CD4-positive, alpha-beta T cell treated with Interleukin-4 for 4 hours (primary cell): ENCODE results near the gene AUTS2.

Source experiments
- DNase-seq: peaks from one replicate; pipeline ENCODE4 v3.0.0-alpha.2; 2020

Gene AUTS2

DNA sequence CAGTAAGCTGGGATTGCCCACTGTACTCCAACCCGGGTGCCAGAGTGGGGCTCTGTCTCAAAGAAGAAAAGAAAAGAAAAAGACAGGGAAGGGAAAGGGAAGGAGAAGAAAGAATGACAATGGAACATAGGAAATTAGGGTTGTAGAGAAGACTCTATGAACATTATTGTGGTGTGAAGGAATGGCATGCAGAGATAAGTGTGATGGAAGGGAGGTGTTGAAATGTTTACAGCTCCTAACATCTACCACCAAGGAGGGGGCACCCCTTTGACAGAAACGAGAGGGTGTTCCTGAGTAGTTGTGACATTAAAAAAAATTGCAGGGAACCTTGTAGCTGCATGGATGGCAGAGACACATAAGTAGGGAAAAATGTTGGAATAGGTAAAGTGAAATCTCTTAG lies 27.5 kb downstream of the AUTS2 start:
- DNase-seq, result no peak

DNA sequence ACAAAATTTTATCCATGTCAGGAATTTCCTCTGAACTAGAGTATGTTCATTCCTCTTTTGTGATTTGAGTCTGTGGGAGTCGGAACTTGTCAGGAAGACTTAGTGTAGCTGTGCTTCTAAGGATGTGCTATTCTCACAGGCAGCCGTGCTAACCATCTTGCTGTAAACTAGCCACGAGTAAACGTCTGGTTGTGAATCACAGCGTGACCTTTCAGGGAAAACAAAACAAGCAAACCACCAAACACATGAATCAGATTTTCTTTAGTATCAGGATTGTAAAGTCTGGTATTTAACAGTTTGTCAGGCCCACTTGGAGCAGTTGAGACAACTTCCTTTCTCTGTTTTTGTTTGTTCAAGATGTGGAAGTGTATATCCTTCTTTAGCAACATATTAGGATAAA lies 32.0 kb downstream of the AUTS2 start:
- no peak for DNase-seq

- no peak for DNase-seq
Observed at GRCh38 chr7:69631131-69631530, 32.9 kb downstream of the AUTS2 start.

DNA sequence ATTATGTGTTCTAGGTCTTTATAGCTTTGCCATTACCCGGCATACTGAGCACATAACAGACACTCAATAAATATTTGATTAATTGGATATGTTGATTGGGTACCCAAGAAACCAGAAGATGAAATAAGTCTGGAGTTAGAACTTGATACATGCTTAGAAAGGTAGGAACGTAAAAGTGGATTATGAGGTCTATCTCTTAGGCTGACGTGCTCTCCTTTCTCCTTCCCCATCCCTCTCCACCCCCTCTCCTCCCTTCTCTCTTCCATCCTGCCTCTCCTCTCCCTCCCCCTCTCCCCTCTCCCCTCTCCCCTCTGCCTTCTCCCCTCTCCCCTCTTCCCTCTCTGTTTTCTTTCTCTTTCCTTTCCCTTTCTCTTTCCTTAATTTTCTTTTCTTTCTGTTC lies 34.0 kb downstream of the AUTS2 start:
- no peak for DNase-seq

DNA sequence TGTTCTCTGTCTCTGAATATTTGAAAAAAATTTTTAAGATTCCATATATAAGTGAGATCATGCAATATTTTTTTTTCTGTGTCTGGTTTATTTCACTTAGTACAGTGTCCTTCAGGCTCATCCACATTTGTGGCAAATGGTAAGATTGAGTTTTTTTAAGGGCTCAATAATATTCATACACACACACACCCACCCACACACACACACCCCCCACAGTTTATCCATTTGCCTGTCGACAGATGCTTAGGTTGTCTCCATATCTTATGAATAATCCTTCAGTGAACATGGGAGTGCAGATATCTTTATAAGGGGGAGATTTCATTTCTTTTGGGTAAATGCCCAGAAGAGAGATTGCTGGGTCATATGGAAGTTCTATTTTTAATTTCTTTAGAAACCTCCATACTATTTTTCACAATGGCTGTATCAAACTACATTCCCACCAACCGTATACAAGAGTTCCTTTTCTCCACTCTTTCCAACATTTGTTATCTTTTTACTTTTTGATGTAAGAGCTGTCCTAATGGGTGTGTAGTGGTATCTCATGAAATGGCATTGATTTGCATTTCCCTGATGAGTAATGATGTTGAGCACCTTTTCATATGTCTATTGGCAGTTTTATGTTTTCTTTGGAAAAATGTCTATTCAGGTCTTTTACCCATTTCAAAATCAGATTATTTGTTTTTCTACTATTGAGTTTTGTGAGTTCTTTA lies 35.0 kb downstream of the AUTS2 start:
- DNase-seq, result no peak

GRCh38 chr7:69635555-69636185 lies 37.4 kb downstream of the AUTS2 start:
- DNase-seq, result no peak

DNA sequence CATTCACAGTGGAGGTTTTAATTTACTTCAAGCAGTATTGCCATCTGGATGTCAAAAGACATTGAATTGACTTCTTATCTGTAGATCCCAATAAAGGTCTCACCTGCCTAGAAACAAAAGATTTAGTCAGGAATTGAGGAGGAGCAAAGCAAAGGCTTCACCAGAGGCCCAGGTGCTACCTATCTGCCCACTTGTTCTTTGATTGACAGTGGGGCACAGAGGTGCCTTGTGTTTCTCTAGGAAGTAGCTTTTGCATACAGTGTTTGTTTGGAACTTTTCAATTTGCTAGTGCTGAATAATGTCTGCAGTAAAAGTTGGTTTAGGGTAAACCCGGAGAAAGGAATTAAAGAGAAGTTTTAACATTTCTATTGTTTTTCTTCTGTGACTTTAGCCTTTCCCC lies 40.4 kb downstream of the AUTS2 start:
- DNase-seq, result no peak

- DNase-seq, result no peak
Observed at GRCh38 chr7:69640216-69640615, 41.9 kb downstream of the AUTS2 start.

DNA sequence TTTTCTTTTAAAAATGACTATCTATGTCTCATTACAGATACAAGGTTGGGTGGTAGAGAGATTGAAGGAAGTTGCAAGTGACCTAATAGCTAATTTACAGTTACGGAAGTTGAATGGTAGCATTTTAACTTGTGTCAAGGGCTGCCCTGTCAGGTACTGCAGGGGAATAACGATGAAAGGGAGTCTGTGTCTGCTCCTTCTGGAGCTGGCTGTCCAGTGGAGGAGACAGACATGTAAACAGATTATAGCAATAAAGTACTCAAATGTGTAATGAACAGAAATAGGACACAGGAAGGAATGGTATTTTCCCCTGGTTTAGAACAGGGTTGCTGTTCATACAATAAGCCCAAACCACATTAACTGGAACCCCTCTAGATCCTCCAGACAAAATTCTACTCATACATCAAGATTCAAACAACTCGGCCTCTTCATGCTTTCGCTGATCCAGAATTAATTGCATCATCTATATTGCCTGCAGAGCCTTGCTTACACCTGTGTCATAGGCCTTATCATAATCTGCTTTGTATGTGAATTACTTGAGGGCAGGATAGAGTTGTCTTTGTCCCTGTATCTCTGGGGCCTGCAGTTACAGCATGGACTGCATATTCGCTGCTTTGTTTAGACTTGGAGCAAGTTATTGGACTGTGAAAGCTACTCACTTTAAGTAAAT lies 42.8 kb downstream of the AUTS2 start:
- no peak for DNase-seq

DNA sequence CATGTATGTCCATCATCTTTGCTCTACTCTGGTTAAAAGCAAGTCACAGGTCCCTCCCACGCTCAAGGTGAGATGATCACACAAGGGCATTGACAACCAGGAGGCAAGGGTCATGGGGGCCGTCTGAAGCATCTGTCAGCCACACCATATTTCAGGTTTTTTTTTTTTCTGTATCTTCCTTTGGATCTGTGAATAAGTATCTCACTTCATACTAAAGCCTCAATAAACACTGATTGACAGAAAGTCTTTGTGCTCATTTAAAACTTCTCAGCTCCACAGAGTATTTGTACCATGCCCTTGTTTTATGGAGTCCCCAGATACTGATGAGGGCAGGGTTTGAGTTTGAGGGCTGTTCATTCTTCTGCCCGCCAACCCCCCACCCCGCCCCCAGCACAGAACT lies 45.0 kb downstream of the AUTS2 start:
- no peak for DNase-seq

- no peak for DNase-seq
Observed at GRCh38 chr7:69643708-69644445, 45.6 kb downstream of the AUTS2 start.

DNA sequence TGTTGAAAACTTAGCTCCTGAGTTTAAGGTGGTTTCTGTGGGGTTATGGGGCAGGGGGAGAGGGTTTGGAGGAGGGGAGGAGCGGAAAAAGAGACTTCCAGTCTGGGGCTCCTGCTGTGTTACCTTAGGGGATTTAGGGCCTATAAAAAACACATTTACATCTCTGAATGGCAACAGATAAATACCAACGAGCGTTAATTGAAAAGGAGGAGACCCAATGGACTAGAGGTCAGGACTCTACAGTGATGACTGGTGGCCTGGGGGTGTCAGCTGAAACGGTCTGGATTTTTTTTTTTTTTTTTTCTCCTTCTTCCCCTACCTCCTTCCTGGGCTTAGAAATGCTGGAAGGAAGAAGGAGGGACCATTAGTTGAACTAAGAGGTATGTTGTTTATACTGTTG lies 47.4 kb downstream of the AUTS2 start:
- no peak for DNase-seq

GRCh38 chr7:69651101-69651590 lies 52.9 kb downstream of the AUTS2 start:
- peak; percentile 7 for DNase-seq

DNA sequence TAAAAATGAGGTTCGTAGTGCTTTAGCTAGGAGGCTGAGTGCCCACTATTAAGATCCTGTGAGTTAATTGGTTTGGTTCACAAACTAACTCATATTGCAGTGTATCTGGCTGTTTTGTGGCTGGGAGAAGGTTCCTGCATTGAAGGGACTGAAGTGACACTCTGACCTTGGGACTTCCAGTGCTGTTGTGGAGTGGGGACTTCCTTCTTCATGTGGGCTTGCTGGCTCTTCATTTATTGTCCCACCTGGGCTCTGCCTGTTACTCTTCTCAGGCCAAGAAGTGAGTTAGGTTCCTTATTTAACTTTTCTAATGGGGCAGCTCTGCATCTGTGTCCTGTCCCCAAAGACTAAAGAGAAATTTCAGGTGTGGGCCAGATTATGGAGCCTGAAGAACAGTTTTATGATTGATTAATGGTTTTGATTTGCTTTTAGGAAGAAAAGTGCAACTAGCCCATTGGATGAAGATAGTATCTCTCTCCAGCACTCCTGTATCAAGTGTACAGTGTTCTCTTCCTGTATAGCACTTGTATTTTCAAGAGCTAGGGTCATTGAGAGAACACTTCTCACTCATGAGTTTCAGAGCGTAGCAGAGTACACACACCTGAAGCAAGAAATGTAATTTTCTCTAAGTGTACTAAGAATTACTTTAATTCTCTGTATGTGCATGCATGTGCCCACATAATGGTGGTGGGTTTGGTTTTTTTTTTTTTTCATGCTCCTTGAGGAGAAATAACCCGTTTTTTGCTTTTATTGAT lies 54.8 kb downstream of the AUTS2 start:
- no peak for DNase-seq

DNA sequence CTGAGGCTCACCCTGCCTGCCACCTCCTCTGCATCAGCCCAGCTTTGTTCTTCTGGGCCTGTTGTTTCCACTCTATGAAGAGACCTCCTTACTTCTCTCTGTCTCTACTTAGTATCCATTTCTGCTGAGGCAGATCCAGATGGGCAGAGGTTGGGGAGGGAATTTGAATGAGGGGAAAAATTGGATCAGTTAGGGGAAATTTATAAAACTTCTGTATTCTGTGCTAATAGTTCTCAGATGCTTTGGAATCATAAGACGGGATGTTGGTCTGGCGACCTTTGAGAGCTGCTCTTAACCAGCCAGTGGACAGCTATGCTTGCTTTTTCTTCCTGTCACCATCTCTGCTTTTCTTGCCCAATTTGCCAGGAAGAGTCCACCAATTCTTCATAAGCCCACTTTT lies 55.5 kb downstream of the AUTS2 start:
- no peak for DNase-seq

GRCh38 chr7:69654381-69654780 lies 56.1 kb downstream of the AUTS2 start:
- no peak for DNase-seq

- no peak for DNase-seq
Observed at GRCh38 chr7:69654849-69655707, 56.8 kb downstream of the AUTS2 start.

GRCh38 chr7:69656077-69656476 lies 57.8 kb downstream of the AUTS2 start:
- DNase-seq, result no peak

GRCh38 chr7:69656890-69657289 lies 58.6 kb downstream of the AUTS2 start:
- no peak for DNase-seq

DNA sequence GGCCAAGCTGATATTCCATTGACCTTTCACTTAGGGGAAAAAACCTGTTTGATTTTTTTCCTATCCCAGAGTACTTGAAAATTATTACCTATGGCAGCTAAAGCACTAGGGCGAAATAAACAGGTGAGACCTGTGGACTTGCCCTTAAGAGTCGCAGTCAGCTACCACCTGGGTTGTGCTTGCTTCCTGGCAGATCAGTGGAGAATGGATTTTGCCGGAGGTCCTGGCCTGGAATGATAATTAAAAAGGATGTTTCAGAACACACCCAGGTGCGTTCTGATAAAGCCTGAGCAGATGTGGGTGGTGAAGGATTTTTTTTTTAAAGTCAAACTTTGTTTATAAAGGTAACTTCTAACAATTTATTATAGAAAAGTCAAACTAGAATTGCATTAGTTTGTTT lies 59.1 kb downstream of the AUTS2 start:
- DNase-seq, result no peak

GRCh38 chr7:69657985-69658384 lies 59.7 kb downstream of the AUTS2 start:
- no peak for DNase-seq

DNA sequence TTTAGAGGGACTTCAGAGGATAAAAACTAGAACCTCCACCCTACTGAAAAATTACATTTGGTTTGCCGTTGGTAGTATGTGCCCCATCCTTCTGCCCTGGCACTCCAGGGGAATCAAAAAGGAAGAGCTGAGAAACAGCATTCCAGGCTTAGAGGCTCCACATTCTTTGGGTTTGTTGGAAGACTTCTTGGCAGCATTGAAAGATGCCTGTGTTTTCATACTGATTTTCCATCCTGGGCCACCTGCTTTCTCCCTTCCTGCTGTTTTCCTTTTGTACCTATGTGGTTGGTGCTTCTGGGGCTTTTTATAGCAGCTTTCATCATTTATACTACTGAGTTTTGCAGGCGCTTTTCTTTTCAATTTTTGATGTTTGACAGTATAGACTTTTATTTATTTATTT lies 61.7 kb downstream of the AUTS2 start:
- DNase-seq, result no peak
